MM.1S (cell line): Measurements from ENCODE around the gene BEND7.

Experiments
- EZH2 ChIP-seq: fragments of 300-600 bp; sonication (generic); optimal IDR thresholded peaks from 2 replicates; pipeline ENCODE3; 2017; ENCODE audit warnings: low read depth, mild to moderate bottlenecking, antibody characterized with exemption, low read length, mixed read lengths
- EZH2phosphoT487 ChIP-seq: fragments of 300-600 bp; sonication (generic); IDR thresholded peaks from 2 replicates; pipeline ENCODE4 v1.6.1; 2018; ENCODE audit warnings: antibody characterized with exemption, low read length
- TF ChIP-seq, protein P1 (sequence below): fragments of 300-600 bp; sonication (generic); IDR thresholded peaks from 2 replicates; pipeline ENCODE4 v1.5.1; 2016; ENCODE audit warnings: antibody characterized with exemption, low read length, mixed read lengths

DNA sequence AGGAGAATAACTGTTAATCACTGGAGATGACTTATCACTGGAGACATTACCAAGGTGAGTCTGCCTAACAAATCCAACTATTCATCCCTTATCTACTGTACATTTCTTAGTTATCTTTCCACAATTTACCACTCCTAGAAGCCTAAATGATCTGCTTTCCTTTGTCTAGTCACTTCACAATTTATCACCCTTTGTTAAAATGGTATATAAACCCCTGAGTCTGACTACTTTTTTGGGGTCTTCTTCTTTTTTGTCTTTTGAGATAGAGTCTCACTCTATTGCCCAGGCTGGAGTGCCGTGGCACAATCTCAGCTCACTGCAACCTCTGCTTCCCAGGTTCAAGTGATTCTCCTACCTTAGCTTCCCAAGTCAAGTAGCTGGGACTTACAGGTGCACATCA is 114.7 kb downstream of the BEND7 start:
- no peak for TF ChIP-seq EZH2
- TF ChIP-seq, protein P1, sequence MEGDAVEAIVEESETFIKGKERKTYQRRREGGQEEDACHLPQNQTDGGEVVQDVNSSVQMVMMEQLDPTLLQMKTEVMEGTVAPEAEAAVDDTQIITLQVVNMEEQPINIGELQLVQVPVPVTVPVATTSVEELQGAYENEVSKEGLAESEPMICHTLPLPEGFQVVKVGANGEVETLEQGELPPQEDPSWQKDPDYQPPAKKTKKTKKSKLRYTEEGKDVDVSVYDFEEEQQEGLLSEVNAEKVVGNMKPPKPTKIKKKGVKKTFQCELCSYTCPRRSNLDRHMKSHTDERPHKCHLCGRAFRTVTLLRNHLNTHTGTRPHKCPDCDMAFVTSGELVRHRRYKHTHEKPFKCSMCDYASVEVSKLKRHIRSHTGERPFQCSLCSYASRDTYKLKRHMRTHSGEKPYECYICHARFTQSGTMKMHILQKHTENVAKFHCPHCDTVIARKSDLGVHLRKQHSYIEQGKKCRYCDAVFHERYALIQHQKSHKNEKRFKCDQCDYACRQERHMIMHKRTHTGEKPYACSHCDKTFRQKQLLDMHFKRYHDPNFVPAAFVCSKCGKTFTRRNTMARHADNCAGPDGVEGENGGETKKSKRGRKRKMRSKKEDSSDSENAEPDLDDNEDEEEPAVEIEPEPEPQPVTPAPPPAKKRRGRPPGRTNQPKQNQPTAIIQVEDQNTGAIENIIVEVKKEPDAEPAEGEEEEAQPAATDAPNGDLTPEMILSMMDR = no peak
- TF ChIP-seq EZH2phosphoT487 = no peak
